ENCODE data around the gene SNX14.
"Not testable (repeated sequence)": the region's sequence is repeated elsewhere in the genome, so short reads cannot be mapped to it uniquely, and the experiment has no call there.

The SNX14 gene

DNA sequence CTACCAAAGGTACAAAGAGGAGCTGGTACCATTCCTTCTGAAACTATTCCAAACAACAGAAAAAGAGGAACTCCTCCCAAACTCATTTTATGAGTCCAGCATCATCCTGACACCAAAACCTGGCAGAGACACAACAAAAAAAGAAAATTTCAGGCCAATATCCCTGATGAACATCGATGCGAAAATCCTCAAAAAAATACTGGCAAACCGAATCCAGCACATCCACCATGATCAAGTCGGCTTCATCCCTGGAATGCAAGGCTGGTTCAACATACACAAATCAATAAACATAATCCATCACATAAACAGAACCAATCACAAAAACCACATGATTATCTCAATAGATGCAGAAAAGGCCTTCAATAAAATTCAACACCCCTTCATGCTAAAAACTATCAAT lies 10.8 kb downstream of the SNX14 start:
- DNase-seq (ENCODE audit: low read depth, low spot score) = not testable (repeated sequence)

DNA sequence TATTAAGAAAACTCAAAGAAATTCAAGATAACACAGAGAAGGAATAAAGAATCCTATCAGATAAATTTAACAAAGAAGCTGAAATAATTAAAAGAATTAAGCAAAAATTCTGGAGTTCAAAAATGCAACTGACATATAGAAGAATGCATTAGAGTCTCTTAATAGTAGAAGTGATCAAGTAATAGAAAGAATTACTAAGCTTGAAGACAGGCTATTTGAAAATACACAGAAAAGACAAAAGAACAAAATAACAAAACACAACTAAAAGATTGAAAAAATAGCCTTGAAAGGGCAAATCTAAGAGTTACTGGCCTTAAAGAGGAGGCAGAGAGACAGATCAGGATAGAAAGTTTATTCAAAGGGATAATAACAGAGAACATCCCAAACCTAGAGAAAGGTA lies 12.1 kb downstream of the SNX14 start:
- DNase-seq (ENCODE audit: low read depth, low spot score) = no peak

DNA sequence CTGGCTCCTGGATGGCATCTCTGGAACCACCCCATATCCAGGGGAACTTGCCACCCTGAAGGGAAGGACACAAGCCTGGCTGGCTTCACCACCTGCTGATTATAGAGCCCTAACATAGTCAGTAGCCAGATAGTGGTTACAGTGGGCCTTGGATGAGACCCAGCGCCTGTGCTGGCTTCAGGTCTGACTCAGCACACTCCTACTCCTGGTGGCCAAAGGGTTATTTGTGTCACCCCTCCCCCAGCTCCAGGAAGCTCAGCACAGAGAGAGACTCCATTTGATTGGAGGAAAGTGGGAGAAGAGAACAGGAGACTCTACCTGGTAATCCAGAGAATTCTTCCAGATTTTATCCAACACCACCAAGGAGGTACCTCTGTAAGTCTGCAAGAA lies 12.8 kb downstream of the SNX14 start:
- DNase-seq (ENCODE audit: low read depth, low spot score) = no peak

DNA sequence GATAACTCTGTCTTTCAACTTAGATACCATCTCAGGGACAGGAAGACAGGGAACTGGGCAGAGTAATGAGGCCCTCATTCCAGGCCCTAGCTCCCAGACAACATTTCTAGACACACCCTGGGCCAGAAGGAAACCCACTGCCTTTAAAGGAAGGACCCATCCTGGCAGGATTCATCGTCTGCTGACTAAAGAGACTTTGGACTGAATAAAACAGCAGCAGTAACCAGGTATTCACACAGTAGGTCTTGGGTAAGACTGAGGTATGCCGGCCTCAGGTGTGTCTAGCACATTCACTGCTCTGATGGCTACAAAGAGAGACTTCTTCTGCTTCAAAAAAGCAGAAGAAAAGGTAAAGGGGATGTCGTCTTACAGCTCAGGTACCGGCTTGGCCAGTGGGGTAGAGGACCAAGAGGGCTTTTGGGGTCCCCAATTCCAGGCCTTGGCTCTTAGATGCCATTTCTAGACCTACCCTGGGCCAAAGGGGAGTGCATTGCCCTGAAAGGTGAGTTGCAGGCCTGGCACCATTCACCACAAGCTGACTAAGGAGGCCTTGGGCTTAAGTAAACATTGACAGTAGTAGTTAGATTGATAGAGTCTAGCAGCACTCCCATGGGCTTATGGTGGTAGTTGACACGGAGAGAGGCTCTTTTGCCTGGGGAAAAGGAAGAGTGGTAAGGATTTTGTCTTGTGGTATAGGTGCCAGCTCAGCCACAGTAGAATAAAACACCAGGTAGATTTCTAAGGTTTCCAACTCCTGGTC lies 13.4 kb downstream of the SNX14 start:
- DNase-seq (ENCODE audit: low read depth, low spot score) = no peak

DNA sequence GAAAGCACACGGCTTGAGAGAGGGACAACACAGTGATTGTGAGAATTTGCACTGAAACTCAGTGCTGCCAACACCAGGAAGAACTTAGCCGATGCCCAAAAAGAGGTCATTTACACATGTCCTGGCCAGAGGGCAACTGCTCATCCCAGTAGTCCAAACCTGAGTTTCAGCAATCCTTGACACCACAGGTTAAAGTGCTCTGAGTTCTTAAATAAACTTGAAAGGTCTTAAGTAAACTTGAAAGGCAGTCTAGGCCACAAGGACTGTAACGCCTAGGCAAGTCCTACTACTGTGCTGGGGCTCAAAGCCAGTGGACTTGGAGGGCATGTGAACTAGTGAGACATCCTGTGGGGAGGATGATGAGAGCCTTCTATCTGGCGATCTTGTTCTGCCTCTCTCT lies 14.1 kb downstream of the SNX14 start:
- DNase-seq (ENCODE audit: low read depth, low spot score) = no peak

DNA sequence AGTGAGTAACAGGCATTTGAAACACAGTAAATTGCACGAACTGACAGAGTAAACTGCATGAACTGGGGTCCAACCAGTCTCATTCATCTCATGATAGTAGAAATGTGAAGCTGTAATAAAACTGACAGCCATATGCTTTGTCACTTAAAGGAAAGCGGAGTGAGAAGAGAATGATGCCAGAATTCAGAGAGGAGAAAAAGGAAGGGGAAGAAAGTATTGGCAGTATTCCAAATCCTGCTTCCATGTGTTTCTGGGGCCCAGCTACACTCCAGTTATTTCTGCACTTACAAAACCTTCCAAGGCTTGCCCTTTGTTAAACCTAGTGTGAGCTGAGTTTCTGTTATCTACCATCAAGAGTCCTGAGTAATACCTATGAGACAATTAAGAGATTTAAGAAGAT lies 17.2 kb downstream of the SNX14 start:
- DNase-seq (ENCODE audit: low read depth, low spot score) = no peak

DNA sequence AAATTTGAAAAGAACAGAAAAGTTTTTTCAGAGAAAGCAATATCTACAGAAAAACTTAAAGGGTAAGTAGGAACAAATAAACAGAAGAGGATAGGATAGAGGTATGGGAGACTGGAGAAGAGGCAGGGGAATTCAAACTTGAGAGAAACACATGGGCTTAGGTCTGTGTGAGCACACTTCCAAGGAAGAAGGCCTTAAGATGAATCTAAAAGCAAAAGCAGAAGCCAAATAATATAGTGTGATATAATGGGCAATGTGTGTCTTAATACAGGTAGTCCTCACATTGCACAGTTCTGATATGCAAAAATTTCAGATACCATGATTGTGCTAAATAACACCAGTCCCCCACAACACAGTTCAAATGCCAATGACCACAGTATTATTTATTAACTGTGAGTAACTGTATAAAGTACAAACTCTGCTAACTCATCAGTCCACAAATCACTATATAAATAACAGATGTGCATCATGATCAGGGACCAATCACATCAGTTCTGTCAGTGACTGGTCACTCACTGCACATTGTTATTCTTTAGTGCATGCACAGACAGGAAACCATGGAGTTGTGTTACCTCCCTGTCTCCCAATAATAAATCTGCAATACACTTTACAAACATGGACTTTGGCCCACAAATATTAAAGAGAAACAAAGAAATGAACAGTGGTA lies 18.6 kb downstream of the SNX14 start:
- no peak for DNase-seq (ENCODE audit: low read depth, low spot score)

DNA sequence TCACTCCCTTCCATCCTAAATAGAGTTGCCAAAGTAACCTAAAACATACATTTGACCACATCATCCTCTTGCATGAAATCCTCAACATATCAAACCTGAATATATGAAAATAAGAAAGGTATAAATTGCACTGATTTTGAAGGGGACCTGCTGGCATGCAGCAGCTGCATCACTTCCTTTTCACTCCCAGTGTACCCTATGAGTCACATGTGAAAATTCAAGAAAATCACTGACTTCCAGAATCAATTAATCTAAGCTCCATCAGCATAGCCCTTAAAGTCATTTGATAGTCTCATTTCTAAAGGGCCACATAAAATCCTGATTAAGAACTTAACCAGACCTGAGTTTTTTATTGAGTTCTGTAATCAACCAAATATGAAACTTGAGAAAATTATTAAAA lies 24.3 kb downstream of the SNX14 start:
- no peak for DNase-seq (ENCODE audit: low read depth, low spot score)

DNA sequence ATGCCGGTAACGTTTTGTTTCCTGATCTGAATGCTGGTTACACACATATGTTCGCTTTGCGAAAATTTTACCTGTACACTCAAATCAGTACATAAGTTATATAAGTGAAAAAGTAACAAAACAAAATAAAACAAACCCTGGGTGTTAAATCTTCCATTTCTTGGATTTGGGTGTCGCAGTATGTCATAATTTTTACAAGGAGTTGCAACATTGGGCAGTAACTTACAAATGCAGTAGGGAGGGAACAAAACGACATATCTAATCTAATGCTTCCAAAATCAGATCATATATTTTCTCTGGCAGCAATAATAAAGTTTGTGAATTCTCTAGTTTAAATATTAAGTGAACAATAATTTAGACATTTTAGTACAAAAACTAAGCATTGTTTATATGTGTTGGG lies 25.2 kb downstream of the SNX14 start:
- DNase-seq (ENCODE audit: low read depth, low spot score) = no peak

DNA sequence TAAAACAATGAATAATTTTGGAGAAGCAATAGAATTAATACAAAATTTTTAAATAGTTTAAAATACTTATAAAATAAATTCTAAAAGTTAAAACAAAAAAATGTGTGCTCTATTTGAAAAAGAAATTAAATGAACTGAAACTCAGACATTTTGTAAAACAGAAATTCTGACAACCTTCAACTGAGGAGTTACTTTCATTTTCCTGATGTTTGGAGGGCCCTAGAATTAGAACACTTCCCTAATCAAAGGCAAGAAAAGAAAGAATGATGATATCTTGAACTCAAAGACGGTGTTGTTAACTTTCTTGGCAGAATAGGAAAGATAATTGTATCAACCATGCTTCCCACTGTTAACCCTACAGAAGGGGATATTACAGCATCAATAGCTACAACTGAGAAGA lies 27.9 kb downstream of the SNX14 start:
- no peak for DNase-seq (ENCODE audit: low read depth, low spot score)

DNA sequence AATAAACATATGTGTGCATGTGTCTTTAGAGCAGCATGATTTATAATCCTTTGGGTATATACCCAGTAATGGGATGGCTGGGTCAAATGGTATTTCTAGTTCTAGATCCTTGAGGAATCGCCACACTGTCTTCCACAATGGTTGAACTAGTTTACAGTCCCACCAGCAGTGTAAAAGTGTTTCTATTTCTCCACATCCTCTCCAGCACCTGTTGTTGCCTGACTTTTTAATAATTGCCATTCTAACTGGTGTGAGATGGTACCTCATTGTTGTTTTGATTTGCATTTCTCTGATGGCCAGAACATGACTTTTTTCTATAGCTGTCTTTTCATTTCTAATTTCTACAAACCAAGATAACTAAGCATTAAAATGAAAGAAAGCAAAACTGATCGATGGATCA lies 29.4 kb downstream of the SNX14 start:
- DNase-seq (ENCODE audit: low read depth, low spot score) = not testable (repeated sequence)

DNA sequence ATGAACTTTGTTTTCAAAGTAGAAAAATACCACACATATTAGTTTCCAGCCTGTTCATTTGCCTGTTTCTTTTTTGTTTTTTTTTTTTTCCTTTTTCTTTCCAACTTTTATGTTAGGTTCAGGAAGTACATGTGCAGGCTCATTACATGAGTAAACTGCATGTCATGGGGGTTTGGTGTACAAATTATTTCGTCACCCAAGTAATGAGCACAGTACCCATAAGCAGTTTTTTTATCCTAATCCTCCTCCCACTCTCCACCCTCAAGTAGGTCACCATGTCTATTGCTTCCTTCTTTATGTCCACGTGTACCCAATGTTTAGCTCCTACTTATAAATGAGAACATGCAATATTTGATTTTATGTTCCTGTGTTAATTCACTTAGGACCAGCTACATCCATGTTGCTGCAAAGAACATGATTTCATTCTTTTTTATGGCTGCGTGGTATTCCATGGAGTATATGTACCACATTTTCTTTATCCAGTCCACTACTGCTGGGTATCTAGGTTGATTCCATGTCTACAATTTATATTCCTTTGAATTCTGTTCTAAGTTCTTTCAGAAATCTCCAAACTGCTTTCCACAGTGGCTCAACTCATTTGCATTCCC lies 31.8 kb downstream of the SNX14 start:
- no peak for DNase-seq (ENCODE audit: low read depth, low spot score)

DNA sequence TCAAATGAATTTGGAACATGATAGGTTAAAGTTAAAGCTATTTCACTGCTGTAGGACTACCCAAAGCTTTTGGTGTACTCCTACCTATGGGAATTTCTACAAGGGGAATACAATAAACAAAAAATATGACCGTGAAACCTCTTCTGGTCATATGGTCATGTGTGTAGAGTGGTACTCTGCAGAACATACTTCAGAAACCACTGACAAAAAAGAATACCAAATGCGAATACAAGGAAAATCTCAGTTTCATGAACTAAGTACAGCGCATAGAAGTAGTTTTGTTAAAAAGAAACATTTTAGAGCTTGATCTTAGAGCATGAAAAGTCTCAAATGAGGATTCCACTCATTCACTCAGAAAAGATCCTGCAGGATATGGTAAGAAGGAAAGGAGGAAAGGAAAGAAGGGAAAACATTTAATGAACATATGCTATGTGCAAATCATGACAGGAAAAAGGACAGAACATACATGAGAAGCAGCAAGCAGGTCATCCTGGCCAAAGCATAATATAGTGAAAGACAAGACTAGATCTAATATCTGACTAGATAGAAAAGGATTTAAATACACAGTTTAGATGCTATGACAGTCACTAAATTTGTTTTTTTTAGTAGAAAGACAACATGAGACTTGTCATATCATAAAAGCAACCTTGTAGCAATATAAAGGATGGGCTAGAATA lies 36.5 kb downstream of the SNX14 start:
- no peak for DNase-seq (ENCODE audit: low read depth, low spot score)

DNA sequence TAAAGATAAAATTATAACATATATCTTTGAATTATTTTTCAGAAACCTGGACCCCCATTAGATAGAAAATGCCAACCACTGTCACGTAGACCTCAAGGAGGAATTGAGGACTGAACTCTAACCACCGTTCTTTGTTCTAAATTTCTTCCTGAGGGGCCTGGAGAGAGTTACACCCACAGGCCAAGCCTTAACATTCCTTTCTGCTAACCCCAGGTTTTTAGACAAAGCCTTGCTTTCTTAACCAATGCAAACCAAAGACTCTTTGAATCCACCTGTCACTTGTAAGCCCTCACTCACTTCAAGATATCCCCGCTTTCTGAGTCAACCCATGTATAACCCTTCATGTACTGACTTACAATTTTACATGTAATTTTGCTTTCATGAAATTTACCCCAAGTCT lies 41.0 kb downstream of the SNX14 start:
- no peak for DNase-seq (ENCODE audit: low read depth, low spot score)

DNA sequence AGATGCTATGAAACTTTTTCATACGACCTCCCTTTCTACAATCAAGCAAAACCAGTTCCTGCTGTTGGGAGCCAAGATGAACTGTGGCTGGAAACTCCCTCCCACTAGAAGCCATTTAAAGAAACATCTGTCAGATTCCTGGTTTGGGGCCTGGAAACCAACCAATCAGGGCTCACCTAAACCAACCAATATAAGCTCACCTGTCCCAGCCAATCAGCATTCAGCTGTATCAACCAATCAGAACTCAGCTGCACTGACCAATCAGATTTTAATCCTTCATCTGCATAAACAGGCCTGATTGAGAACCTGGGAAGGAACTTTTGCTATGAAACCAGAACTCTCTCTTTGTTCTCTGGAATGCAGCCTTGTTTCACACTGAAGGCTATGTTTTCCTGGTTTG lies 42.4 kb downstream of the SNX14 start:
- no peak for DNase-seq (ENCODE audit: low read depth, low spot score)

DNA sequence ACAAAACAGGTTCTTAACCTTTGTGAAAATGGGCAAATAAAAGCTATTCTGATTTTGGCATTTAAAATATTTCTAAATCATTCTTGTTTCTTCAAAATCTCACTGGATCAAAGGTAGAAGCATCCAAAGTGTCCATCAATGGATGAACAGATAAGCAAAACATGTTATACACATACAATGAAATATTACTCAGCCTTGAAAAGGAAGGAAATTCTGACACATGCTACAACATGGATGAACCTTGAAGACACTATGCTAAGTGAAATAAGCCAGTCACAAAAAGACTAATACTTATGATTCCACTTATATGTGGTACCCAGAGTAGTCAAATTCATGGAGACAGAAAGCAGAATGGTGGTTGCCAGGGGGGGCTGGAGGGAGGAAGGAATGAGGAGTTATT lies 45.9 kb downstream of the SNX14 start:
- DNase-seq (ENCODE audit: low read depth, low spot score) = no peak

DNA sequence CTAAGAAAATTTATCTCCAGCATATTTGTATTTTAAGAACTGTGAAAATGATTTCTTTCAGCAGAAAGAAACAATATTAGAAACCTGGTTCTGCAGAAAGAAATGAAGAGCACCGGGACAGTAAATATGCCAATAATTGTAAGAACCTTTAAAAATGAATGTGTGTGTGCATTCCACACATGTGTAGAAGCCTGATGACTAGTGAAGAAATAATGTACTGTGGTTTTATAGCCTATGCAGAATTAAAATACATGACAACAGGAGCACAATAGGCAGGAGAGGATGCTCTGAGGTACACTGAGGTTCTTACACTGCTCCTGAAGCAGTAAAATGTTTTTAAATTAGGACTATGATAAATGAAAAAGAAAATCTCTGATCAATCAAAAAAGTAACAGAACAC lies 48.9 kb downstream of the SNX14 start:
- DNase-seq (ENCODE audit: low read depth, low spot score) = no peak

DNA sequence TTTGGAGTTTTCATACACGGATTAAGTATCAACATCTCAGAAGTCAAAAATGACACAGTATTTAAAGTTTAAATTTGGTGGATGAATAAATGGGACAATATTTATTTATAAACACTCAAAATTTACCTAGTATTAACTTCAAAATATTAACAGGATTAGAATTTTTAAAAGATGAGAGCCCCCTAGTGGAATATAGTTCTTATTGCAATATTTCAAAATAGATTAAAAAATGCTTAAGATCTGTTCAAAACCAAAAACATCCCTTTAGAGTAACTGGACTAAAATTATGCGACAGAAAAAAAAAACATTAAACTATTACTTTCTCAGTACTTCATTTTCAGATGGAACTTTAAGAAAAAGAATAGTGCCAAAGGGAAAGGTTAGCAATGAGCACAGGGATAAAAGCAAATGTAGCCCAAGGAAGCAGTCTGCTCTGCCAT lies 56.6 kb downstream of the SNX14 start:
- no peak for DNase-seq (ENCODE audit: low read depth, low spot score)

DNA sequence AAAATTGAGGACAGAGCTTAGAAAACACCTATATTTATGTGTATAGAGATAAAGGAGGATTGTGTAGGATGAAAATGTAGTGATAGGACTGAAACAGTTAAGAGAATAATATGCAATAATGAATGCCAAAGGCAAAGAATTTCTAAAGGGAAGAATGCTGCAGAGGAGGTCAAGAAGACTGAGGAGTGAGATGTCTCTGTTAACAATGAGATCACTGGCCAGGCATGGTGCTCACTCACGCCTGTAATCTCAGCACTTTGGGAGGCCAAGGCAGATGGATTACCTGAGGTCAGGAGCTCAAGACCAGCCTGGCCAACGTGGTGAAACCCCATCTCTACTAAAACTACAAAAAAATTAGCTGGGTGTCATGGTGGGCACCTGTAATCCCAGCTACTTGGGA lies 69.4 kb downstream of the SNX14 start:
- not testable (repeated sequence) for DNase-seq (ENCODE audit: low read depth, low spot score)

DNA sequence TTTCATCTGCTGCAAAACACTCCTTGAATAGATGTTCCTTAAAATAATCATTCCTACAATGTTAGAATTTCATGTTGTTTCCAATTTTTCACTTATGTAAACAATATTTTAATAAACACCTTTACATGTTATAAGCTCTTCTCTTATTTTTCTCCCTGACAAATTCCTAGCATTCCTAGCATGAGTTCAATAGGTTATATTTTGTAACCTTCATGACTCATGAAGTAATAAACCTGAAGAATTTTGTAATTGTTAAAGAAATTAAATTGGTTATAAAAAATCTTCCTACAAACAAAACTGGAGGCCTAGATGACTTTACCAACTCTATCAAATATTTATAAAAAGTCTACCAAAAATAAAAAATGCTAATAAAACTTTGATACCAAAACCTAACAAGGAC lies 77.5 kb downstream of the SNX14 start:
- DNase-seq (ENCODE audit: low read depth, low spot score) = no peak

DNA sequence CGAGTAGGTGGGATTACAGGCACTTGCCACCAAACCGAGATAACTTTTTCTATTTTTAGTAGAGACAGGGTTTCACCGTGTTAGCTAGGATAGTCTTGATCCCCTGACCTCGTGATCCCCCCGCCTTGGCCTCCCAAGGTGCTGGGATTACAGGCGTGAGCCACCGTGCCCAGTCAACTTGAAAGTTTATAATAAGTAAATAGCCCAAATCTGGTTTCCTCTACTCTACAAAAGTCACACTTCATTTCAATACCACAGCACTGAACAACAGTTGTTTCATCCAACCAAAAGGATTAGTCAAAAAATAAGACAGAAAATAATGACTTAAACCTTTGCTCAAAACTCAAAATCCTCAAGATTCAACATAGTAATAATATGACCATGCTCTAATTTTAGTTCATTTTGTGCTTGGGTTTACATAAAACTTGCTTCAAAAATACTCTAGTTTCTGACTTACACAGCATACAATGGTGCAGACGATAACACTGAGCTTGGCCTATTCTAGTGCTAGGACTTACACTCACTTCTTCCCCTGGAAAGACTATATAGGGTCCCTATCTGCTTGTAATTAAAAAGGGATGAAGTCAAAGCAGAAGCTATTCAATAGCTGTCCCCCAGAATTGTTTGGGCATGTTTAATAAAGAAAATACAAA lies 87.1 kb downstream of the SNX14 start:
- no peak for DNase-seq (ENCODE audit: low read depth, low spot score)

Data from activated CD4-positive, CD25-positive, alpha-beta regulatory T cell treated with anti-CD3 and anti-CD28 coated beads, Interleukin-2, amount 50 U/mL, for 16 hours (primary cell).